ENCODE data around the gene PRPSAP1.
A peak's percentile ranks its signal among the peaks of the same experiment; 100 is the strongest.
"Not testable (repeated sequence)": the region's sequence is repeated elsewhere in the genome, so short reads cannot be mapped to it uniquely, and the experiment has no call there.

PRPSAP1 gene

GRCh38 chr17:76276069-76276431 is 77.7 kb downstream of the PRPSAP1 start:
- DNase-seq = no peak

GRCh38 chr17:76275382-76276068 is 78.2 kb downstream of the PRPSAP1 start:
- DNase-seq = no peak

- peak; percentile 11 for DNase-seq
These were observed 79.4 kb downstream of the PRPSAP1 start for GRCh38 chr17:76274112-76274956.

GRCh38 chr17:76273445-76274111 is 80.1 kb downstream of the PRPSAP1 start:
- DNase-seq = no peak

- no peak for DNase-seq
These were observed 80.9 kb downstream of the PRPSAP1 start for GRCh38 chr17:76272541-76273444.

- DNase-seq = no peak
These were observed 81.8 kb downstream of the PRPSAP1 start for GRCh38 chr17:76271669-76272540.

- no peak for DNase-seq
These were observed 82.7 kb downstream of the PRPSAP1 start for GRCh38 chr17:76270770-76271668.

GRCh38 chr17:76270127-76270592 is 83.6 kb downstream of the PRPSAP1 start:
- no peak for DNase-seq

GRCh38 chr17:76268991-76269981 is 84.4 kb downstream of the PRPSAP1 start:
- no peak for DNase-seq

GRCh38 chr17:76268015-76268749 is 85.5 kb downstream of the PRPSAP1 start:
- no peak for DNase-seq

GRCh38 chr17:76267581-76268001 is 86.1 kb downstream of the PRPSAP1 start:
- DNase-seq = not testable (repeated sequence)

GRCh38 chr17:76267051-76267576 is 86.6 kb downstream of the PRPSAP1 start:
- no peak for DNase-seq

- DNase-seq = no peak
These were observed 87.3 kb downstream of the PRPSAP1 start for GRCh38 chr17:76266244-76266938.

GRCh38 chr17:76265624-76266243 is 88.0 kb downstream of the PRPSAP1 start:
- peak; percentile 36 for DNase-seq

- DNase-seq = peak; percentile 97
These were observed 88.7 kb downstream of the PRPSAP1 start, which contains the start of gene UBALD2 for GRCh38 chr17:76264755-76265623. UBALD2 (plus strand) TSS chr17:76265348; CDS start chr17:76265506, 158 bp downstream.

GRCh38 chr17:76264425-76264754 is 89.3 kb downstream of the PRPSAP1 start:
- no peak for DNase-seq

All from NCI-H510A treated with DMSO at 0.1 percent for 48 hours (cell line).